ENCODE results near the gene FAM3D. TPM values are rescaled to one million over a fixed set of nuclear protein-coding genes. Genes with fewer than 3 reads are reported as not detected.
A peak's percentile ranks its signal among the peaks of the same experiment; 100 is the strongest.

Gene FAM3D
- total RNA-seq, 1 experiment from 2014 or later: not detected

GRCh38 chr3:58586776-58587192 is 79.8 kb downstream of the FAM3D start:
- ChIA-PET CTCF (no interaction called here), POLR2A (no interaction called here)
- H3K27me3 ChIP-seq (ENCODE audit: control insufficient read depth, insufficient read depth, low read length): no peaks in the 10 kb centered on the region
- intact Hi-C loops (cut with micrococcal nuclease; ENCODE audit: unreplicated experiment): loop anchor here (5.0 kb wide), 1 partner anchor 41 kb away; no protein-coding TSS in a partner anchor
- no peak for ATAC-seq
- H3K27ac ChIP-seq (ENCODE audit: low read length): no peak overlapping the region
- no peak for TF ChIP-seq REST (IDR thresholded peaks at IDR 0.05; ENCODE audit: insufficient read depth in 1 of 2, low read depth in 2 of 2, low read length in 1 of 2)
- TF ChIP-seq POLR2AphosphoS5 (IDR thresholded peaks at IDR 0.05; ENCODE audit: low read depth, low read length): no peak
- TF ChIP-seq SIN3A (IDR thresholded peaks at IDR 0.05; ENCODE audit: borderline replicate concordance, insufficient read depth, low read depth, low read length): no peak
- no peak for TF ChIP-seq CTCF (IDR thresholded peaks at IDR 0.05)
- no peak for TF ChIP-seq TCF7L2 (IDR thresholded peaks at IDR 0.05; ENCODE audit: low read depth, low read length)
- in situ Hi-C loops (cut with HindIII; ENCODE audit: low pct_unique_long_range_greater_than_20kb, low sequenced_read_pairs): no loop called here
- H3K4me1 ChIP-seq (ENCODE audit: control insufficient read depth, insufficient read depth, low read length): peaks cover 10% of the 10 kb centered on the region; the same call in 1 of the 2 replicates
- no peaks in the 10 kb centered on the region for H3K9me3 ChIP-seq (ENCODE audit: control insufficient read depth, insufficient read depth, low read depth, low read length)
- no peak for DNase-seq (ENCODE audit: low read depth, low spot score)
- H3K36me3 ChIP-seq (ENCODE audit: control insufficient read depth, insufficient read depth, low read length): no peaks in the 10 kb centered on the region
- BruUV-seq (replicated peaks): no TSS peak
- no peak overlapping the region for H3K4me3 ChIP-seq (ENCODE audit: low read depth in 2 of 2, low read length in 2 of 2)

- intact Hi-C loops (cut with micrococcal nuclease; ENCODE audit: unreplicated experiment) (loop anchor here (5.0 kb wide), 1 partner anchor 41 kb away; no protein-coding TSS in a partner anchor), in situ Hi-C loops (cut with HindIII; ENCODE audit: low pct_unique_long_range_greater_than_20kb, low sequenced_read_pairs) (no loop called here)
- no peak for TF ChIP-seq CTCF (IDR thresholded peaks at IDR 0.05)
- no peak for TF ChIP-seq POLR2AphosphoS5 (IDR thresholded peaks at IDR 0.05; ENCODE audit: low read depth, low read length)
- TF ChIP-seq SIN3A (IDR thresholded peaks at IDR 0.05; ENCODE audit: borderline replicate concordance, insufficient read depth, low read depth, low read length): no peak
- no peak for TF ChIP-seq TCF7L2 (IDR thresholded peaks at IDR 0.05; ENCODE audit: low read depth, low read length)
- TF ChIP-seq REST (IDR thresholded peaks at IDR 0.05; ENCODE audit: insufficient read depth in 1 of 2, low read depth in 2 of 2, low read length in 1 of 2): no peak
These were observed 80.6 kb downstream of the FAM3D start for GRCh38 chr3:58585994-58586393.

More at GRCh38 chr3:58585994-58586393, 80.6 kb downstream of the FAM3D start:
- Histone ChIP-seq H3K27ac (ENCODE audit: low read length) (no peak overlapping the region), H3K27me3 (ENCODE audit: control insufficient read depth, insufficient read depth, low read length) (no peaks in the 10 kb centered on the region), H3K9me3 (ENCODE audit: control insufficient read depth, insufficient read depth, low read depth, low read length) (no peaks in the 10 kb centered on the region), H3K4me3 (ENCODE audit: low read depth in 2 of 2, low read length in 2 of 2) (peak overlapping the region; percentile 61 to 77; a peak in 3 of 4 replicates), H3K4me1 (ENCODE audit: control insufficient read depth, insufficient read depth, low read length) (peaks cover 10% of the 10 kb centered on the region; the same call in 1 of the 2 replicates), H3K36me3 (ENCODE audit: control insufficient read depth, insufficient read depth, low read length) (no peaks in the 10 kb centered on the region)
- no peak for DNase-seq (ENCODE audit: low read depth, low spot score)
- ATAC-seq: 0 out of 2 replicates have a peak, but pooled peaks have one; percentile 6
- ChIA-PET CTCF (no interaction called here), POLR2A (no interaction called here)
- no TSS peak for BruUV-seq (replicated peaks)

All from Panc1 (cell line).